Endothelial cell of umbilical vein (primary cell): Measurements from ENCODE around the gene RIOK3. TPM values are rescaled to one million over a fixed set of nuclear protein-coding genes. Genes with fewer than 3 reads are reported as not detected.

Source experiments
- BruUV-seq: library from RNA; stranded (reverse); fragments of 400-500 nt; replicated peaks from 2 replicates; lab custom pipeline; 2021; lab: Mats Ljungman, UMichigan
- CTCF ChIA-PET: fragments of 300-600, 350-600 bp; sonication (Branson Sonifier 250); formaldehyde crosslinking; loops from one replicate; lab custom pipeline; 2021; ENCODE audit warnings: antibody characterized with exemption, inconsistent platforms; lab: Charles Lee
- POLR2A ChIA-PET: fragments of 300-600, 350-600 bp; sonication (Branson Sonifier 250); formaldehyde crosslinking; loops from one replicate; lab custom pipeline; 2021; ENCODE audit warnings: antibody characterized with exemption, inconsistent platforms; lab: Charles Lee
- DNase-seq: peaks from one replicate; pipeline ENCODE4 v3.0.0-alpha.2; 2011; ENCODE audit warnings: low read depth, low spot score
- FAIRE-seq: peaks from 2 replicates; lab custom pipeline; 2011; peaks lifted over from hg19 to GRCh38; lab: Jason Lieb, UNC
- H2AFZ ChIP-seq: 2 replicates; pipeline ENCODE4 v1.6.0; 2012; ENCODE audit warnings: low read depth, low read length, control low read depth, inconsistent platforms
- H3K27ac ChIP-seq: 2 replicates; pipeline ENCODE4 v1.5.1; 2011; ENCODE audit warnings: low read depth, mild to moderate bottlenecking, control low read depth, low read length, moderate library complexity; ENCODE audit not compliant: insufficient read depth
- H3K27me3 ChIP-seq, 2 experiments: 2 replicates each; pipeline versions ENCODE4 v1.6.0 to v1.6.1; 2011; ENCODE audit warnings: low read length in 2 of 2, mixed read lengths in 1 of 2; ENCODE audit not compliant: control insufficient read depth in 2 of 2, insufficient read depth in 2 of 2
- H3K36me3 ChIP-seq, 2 experiments: 2 replicates in 1 of 2; 3 replicates in 1 of 2; pipeline ENCODE4 v1.5.1; 2011; ENCODE audit warnings: low read length in 2 of 2, mild to moderate bottlenecking in 1 of 2, moderate library complexity in 1 of 2; ENCODE audit not compliant: control insufficient read depth in 2 of 2, insufficient read depth in 2 of 2; ENCODE audit errors: extremely low read depth in 1 of 2
- H3K4me1 ChIP-seq: 3 replicates; pipeline ENCODE4 v1.5.1; 2011; ENCODE audit warnings: mild to moderate bottlenecking, low read length; ENCODE audit not compliant: control insufficient read depth, insufficient read depth; ENCODE audit errors: extremely low read depth
- H3K4me2 ChIP-seq: 2 replicates; pipeline ENCODE4 v1.6.1; 2011; ENCODE audit warnings: low read length, control low read depth, mixed read lengths; ENCODE audit not compliant: insufficient read depth
- H3K4me3 ChIP-seq, 3 experiments: fragments of 200-600 bp in 1 of 3; sonication (generic), shearing (Covaris generic) in 1 of 3; replicated peaks in 1 of 3; 2 replicates each; pipeline ENCODE4 v1.5.1; 2011 to 2016; ENCODE audit warnings: control low read depth in 3 of 3, low read length in 3 of 3, mild to moderate bottlenecking in 2 of 3, inconsistent platforms in 1 of 3, low read depth in 1 of 3, moderate library complexity in 1 of 3; ENCODE audit not compliant: insufficient read depth in 1 of 3
- H3K79me2 ChIP-seq: 2 replicates; pipeline ENCODE4 v1.6.0; 2012; ENCODE audit warnings: low read length, inconsistent platforms; ENCODE audit not compliant: control insufficient read depth, insufficient read depth
- H3K9ac ChIP-seq: replicated peaks from 2 replicates; pipeline ENCODE3; 2011; ENCODE audit warnings: low read length, control low read depth; ENCODE audit not compliant: insufficient read depth; ENCODE audit errors: extremely low read depth
- H3K9me1 ChIP-seq: replicated peaks from 3 replicates; pipeline ENCODE4 v1.6.0; 2011; ENCODE audit warnings: mild to moderate bottlenecking, low read length; ENCODE audit not compliant: control insufficient read depth, insufficient read depth; ENCODE audit errors: extremely low read depth
- H3K9me3 ChIP-seq: replicated peaks from 2 replicates; pipeline ENCODE4 v1.5.1; 2012; ENCODE audit warnings: low read length, inconsistent platforms; ENCODE audit not compliant: control insufficient read depth, insufficient read depth
- H4K20me1 ChIP-seq: replicated peaks from 2 replicates; pipeline ENCODE3; 2011; ENCODE audit warnings: mild to moderate bottlenecking, low read length; ENCODE audit not compliant: control insufficient read depth, insufficient read depth; ENCODE audit errors: extremely low read depth
- CTCF ChIP-seq, 2 donors: IDR thresholded peaks; 1 replicate in 1 of 2; 2 replicates in 1 of 2; pipeline ENCODE4 v1.5.1; 2011; ENCODE audit warnings: low read length in 2 of 2, mild to moderate bottlenecking in 2 of 2, moderate library complexity in 2 of 2, control low read depth in 1 of 2, inconsistent platforms in 1 of 2, low read depth in 1 of 2; ENCODE audit not compliant: insufficient read depth in 1 of 2; ENCODE audit errors: extremely low read depth in 1 of 2
- EZH2 ChIP-seq: IDR thresholded peaks from 2 replicates; pipeline ENCODE4 v1.6.1; 2012; ENCODE audit warnings: borderline replicate concordance, low read depth, mild to moderate bottlenecking, moderate library complexity, low read length, inconsistent platforms; ENCODE audit not compliant: severe bottlenecking
- FOS ChIP-seq: IDR thresholded peaks from 2 replicates; pipeline ENCODE4 v1.6.1; 2011; ENCODE audit warnings: mild to moderate bottlenecking, low read length, moderate library complexity, borderline replicate concordance; ENCODE audit not compliant: insufficient read depth
- GATA2 ChIP-seq: IDR thresholded peaks from 2 replicates; pipeline ENCODE4 v1.7.0; 2011; ENCODE audit warnings: low read depth, mild to moderate bottlenecking, moderate library complexity, mixed read lengths, low read length; ENCODE audit not compliant: insufficient read length, insufficient read depth
- JUN ChIP-seq: IDR thresholded peaks from 2 replicates; pipeline ENCODE4 v1.6.1; 2011; ENCODE audit warnings: borderline replicate concordance, low read depth; ENCODE audit not compliant: insufficient read length, insufficient read depth
- MAX ChIP-seq: IDR thresholded peaks from 2 replicates; pipeline ENCODE4 v1.6.1; 2011; ENCODE audit not compliant: insufficient read depth, insufficient read length
- MYC ChIP-seq: IDR thresholded peaks from one replicate; pipeline ENCODE4 v1.6.1; 2011; ENCODE audit warnings: mild to moderate bottlenecking, low read depth, low read length
- POLR2A ChIP-seq: IDR thresholded peaks from 2 replicates; pipeline ENCODE4 v1.6.1; 2012; ENCODE audit warnings: low read depth, mild to moderate bottlenecking, control low read depth, low read length
- POLR2AphosphoS5 ChIP-seq: IDR thresholded peaks from 2 replicates; pipeline ENCODE4 v1.6.1; 2012; ENCODE audit warnings: low read depth, mild to moderate bottlenecking, control low read depth, low read length, moderate library complexity; ENCODE audit not compliant: insufficient read depth
- dilution Hi-C: fragments of 300-500 bp; cut with MboI; formaldehyde crosslinking; loops from one replicate; pipeline ENCODE4 v1.15.0; 2019; ENCODE audit warnings: low sequenced_read_pairs; ENCODE audit not compliant: extremely low pct_ligation_motif_present
- intact Hi-C: fragments of 100-400 bp; cut with micrococcal nuclease; formaldehyde crosslinking; loops from one replicate; pipeline ENCODE4 v1.10.0; 2022
- polyA plus RNA-seq, 4 experiments: library from polyadenylated mRNA; depleted of rRNA in 3 of 4; stranded (reverse) in 3 of 4; unstranded in 1 of 4; fragments of >200 nt; gene quantifications; 2 replicates each; pipeline versions ENCODE4 v1.2.1 to v1.2.3, GENCODE V29; 2011 to 2012; ENCODE audit warnings: missing spikeins in 1 of 4
- total RNA-seq: library from RNA; stranded (reverse); gene quantifications from 2 replicates; pipeline ENCODE4 v1.2.3, GENCODE V29; 2021

RIOK3 gene
- total and polyA plus RNA-seq, 2 donors (not counting 3 experiments of a cell fraction or from before 2014, with no cell fraction given), result 14.8 to 50.7 TPM

- POLR2A ChIA-PET, result no interaction called here
- no peaks in the 10 kb centered on the region for H3K9me1 ChIP-seq
- no peaks in the 10 kb centered on the region for H4K20me1 ChIP-seq
- intact Hi-C loops, result no loop called here
- no peak overlapping the region for H3K4me3 ChIP-seq
- DNase-seq, result no peak
- H3K9me3 ChIP-seq, result no peaks in the 10 kb centered on the region
- BruUV-seq, result no TSS peak
- H3K9ac ChIP-seq, result no peak overlapping the region
- no peaks in the 10 kb centered on the region for H3K27me3 ChIP-seq
- H3K36me3 ChIP-seq, result no peaks in the 10 kb centered on the region
- no peak overlapping the region for H2AFZ ChIP-seq
- no peaks in the 10 kb centered on the region for H3K4me1 ChIP-seq
- TF ChIP-seq EZH2, result no peak
- no peak for TF ChIP-seq GATA2
- no peak for TF ChIP-seq MAX
- no peak for TF ChIP-seq MYC
- no peak for TF ChIP-seq CTCF (IDR thresholded peaks at IDR 0.05; ENCODE audit: extremely low read depth in 1 of 2, insufficient read depth in 1 of 2, low read depth in 1 of 2, low read length in 2 of 2)
- no peak for TF ChIP-seq POLR2AphosphoS5
- TF ChIP-seq JUN, result no peak
- TF ChIP-seq POLR2A, result no peak
- TF ChIP-seq FOS, result no peak
- CTCF ChIA-PET, result interaction anchor here (1.2 to 3.1 kb wide), 5 partner anchors 11 to 292 kb away, joined by 4 to 10 read pairs (median 5); no protein-coding TSS in a partner anchor
- FAIRE-seq, result no peak
- H3K4me2 ChIP-seq, result no peak overlapping the region
- H3K27ac ChIP-seq, result no peak overlapping the region
- dilution Hi-C loops, result no loop called here
- H3K79me2 ChIP-seq, result no peaks in the 10 kb centered on the region
These were observed 30.2 kb upstream of the RIOK3 start for GRCh38 chr18:23422751-23423418.
